Fibroblast of peridontal ligament (primary cell): ENCODE measurements around the gene LYRM7.
"Not testable (repeated sequence)": the region's sequence is repeated elsewhere in the genome, so short reads cannot be mapped to it uniquely, and the experiment has no call there.

Source experiments
- DNase-seq: peaks from one replicate; pipeline ENCODE4 v3.0.0-alpha.2; 2010; ENCODE audit errors: extremely low read depth

LYRM7 gene

DNA sequence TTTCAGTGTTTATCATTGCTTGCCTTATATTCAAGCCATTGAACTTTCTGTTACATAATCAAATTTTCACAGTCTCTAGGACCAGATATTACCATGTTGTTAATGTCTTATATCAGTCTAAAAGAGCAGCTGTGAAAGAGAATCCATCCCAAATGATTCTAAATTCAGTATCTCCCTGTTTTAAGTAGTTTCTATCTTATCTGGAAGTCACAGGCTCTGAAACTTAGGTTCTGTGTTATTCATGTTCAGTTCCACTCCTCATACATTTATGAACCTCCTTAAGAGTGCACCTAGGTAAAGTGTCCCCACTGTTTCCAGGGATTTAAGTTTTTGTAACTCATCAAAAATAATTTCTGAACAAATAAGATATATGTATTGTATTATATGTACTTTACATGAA, 9.7 kb downstream of the LYRM7 start:
- no peak for DNase-seq

DNA sequence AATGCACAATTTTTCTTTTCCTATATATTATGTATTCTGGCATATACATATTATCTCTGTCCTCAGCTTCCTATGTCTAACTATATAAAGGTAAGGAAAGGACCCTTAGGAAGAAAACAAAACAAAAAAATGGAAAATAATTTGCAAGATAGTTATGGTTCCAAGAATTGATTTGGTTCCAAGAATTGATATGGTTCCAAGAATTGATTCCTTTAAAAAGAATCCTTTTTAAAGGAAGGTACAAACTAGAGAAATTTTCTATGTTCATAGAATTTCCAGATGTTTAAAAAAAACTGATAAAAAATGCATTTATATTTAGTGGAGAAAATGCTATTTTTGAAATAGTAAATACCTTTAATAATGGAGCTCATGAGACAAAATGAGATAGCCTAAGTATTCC, 12.1 kb downstream of the LYRM7 start:
- no peak for DNase-seq

DNA sequence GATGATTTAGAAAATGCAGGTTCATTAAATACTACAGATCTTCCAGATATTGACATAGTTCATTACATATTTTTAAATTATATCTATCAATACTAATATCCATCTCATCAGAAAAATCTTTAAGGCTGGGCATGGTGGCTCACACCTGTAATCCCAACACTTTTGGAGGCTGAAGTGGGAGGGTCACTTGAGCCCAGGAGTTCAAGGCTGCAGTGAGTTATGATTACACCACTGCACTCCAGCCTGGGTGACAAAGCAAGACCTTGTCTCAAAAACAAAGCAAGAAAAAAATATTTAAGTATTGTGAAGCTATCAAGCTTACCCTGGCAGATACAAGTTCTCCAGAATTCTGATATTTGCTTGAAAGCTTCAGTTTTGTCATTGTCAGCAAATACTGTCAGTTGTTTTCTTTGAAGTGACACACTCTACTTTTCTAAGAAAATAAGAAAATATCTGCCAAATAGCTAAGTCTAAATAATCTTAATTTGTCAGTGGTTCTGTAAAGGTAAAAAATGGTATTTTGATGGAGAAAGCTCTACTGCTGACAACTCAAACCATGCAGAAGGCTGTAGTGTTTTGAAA, 14.9 kb downstream of the LYRM7 start:
- no peak for DNase-seq

DNA sequence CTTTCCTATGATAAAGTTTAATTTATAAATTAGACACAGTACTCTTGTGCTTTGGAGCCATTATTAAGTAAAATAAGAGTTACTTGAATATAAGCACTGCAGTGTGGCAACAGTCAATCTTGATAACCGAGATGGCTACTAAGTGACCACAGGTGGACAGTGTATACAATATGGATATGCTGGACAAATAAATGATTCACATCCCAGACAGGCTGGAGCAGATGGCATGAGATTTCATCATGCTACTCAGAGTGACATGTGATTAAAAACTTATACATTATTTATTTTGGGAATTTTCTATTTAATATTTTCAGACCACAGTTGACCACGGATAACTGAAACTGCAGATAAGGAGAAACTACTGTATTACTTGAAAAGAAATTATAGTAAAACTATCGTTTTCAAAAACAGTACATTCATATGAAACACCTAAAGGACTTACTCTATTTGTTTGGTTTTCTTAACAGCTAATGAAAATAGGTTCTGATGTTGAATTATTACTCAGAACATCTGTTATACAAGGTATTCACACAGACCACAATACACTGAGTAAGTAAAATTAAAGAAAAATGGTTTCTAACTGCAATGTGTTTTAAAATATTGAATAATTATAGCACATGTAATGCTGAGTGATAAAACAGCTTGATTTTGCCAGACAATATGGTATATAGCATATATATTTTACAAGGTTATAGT, 16.0 kb downstream of the LYRM7 start:
- DNase-seq, result peak; percentile 31

DNA sequence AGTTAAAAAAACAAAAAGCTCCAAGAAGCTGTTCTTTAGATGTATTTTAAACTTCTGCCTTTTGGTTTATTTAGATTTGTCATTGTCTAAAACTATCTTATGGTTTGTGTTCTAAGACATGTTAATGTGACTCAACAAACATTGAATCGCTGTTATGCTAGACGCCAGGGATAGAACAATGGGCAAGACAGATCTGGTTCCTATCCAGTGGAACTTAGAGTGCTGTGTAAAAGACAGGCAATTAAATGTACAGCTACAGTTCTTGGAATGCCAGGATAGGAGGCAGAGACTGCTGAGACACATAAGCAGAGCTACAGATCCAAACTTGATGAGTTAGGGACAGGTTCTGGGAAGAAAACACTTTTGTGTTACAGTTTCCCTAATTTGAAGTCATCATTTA, 22.4 kb downstream of the LYRM7 start:
- DNase-seq, result peak; percentile 31

DNA sequence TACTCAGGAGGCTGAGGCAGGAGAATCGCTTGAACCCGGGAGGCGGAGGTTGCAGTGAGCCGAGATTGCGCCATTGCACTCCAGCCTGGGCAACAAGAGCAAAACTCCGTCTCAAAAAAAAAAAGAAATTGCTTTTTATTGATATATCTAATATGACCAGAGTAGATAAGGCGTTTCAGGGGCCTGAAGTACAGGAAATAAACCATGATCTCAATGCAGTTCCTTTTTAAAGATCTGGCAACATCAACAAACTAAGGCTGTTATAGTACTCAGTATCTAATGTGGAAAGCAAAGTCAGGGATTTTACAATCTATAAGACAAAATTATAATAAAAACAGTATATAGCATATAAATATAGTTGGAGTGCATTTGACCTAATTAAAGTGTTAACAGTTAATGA, 23.2 kb downstream of the LYRM7 start:
- DNase-seq, result not testable (repeated sequence)

DNA sequence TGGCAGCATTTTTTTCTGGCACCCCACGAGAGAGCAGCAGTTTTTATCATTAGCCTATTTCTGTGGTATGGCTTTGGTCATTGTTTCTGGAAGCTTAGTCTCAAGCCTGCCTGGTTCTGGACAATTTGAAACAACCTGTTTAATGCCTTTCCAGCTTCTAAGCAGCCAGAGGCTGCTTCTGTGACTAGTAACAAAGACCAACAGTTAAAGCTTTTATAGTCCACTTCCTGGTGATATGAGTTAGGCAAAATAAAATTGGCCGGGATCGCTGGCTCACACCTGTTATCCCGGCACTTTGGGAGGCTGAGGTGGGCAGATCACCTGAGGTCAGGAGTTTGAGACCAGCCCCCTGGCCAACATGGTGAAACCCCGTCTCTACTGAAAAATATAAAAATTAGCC, 24.0 kb downstream of the LYRM7 start:
- no peak for DNase-seq

DNA sequence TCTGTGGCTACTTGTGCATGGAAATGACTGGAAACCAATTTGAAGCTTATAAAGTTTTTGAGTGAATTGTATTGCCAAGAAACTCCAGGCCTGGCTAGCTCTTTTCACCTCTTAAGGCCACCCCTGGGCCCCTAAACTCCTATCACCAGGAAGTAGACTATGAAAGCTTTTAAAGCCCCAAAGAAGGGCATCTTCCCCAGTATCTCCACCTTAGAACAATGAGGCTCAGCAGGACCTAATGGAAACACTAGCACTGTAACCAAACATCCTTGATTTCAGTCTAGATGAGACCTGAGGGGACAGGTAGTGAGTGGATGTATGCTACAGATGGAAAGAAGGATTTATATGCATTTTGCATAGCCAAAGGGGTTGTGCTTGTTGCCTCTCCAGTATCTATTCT, 25.0 kb downstream of the LYRM7 start:
- no peak for DNase-seq

DNA sequence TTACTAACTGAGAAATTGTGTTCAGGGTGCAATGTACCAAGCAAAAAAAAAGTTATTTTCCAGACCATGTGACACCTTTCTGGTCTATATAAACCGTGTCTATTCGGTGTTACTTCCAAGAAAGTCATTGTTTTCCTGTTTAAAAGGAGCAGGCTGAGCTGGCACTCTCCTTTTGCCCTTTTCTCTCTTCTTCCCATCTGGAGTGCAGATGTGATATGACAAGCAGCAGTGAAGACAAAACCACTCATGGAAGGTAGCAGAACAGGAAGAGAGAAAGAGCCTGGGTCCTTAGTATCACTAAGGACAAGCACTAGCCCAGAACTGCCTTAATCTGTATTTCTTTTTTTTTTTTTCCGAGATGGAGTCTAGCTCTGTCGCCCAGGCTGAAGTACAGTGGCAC, 25.6 kb downstream of the LYRM7 start:
- DNase-seq, result peak; percentile 13

DNA sequence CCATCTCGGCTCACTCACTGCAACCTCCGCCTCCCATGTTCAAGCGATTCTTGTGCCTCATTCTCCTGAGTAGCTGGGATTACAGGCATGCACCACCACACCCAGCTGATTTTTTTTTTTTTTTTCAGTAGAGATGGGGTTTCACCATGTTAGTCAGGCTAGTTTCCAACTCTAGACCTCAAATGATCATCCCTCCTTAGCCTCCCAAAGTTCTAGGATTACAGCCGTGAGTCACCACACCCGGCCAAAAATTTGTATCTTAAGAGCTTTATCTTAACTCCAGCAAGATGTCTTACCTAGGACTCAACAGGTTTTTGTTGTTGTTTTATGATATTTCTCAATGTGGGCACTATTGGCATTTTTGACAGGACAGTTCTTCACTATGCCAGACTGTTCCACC, 27.9 kb downstream of the LYRM7 start:
- DNase-seq, result peak; percentile 86

DNA sequence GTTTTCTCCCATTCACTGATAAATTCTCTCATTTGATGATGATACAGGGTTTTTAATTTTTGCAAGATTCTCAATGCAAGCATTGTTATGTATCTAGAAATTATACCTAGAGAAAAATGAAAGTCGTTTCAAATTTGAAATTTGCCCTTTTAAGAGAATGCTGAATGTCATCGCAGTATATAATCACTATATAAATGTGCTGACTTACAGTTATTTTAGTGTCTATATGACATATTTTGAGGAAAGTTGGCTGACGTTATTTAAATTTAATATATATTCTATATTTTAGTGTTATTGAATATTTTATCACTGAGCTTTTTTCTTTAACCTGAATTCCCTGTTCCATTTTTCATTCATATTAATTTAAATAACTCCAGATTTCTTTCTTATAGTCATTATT, 29.8 kb downstream of the LYRM7 start:
- DNase-seq, result no peak

DNA sequence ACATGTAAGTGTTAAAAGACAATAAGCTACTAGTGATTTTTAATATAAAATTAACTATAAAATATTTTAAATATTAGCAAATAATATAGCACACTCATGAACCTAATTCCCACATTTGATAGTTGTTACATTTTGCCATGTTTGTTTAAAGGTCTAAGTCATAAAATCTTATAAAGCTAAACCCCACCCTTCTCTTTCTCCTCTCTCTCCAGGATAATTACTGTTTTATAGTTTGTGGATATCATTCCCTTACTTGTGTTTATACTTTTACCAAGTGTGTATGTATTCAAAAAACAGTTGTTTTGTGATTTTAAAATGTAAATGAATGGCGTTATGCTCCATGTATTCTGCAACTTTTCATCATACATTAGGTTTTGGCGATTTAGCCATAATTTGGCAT, 34.2 kb downstream of the LYRM7 start:
- DNase-seq, result no peak

DNA sequence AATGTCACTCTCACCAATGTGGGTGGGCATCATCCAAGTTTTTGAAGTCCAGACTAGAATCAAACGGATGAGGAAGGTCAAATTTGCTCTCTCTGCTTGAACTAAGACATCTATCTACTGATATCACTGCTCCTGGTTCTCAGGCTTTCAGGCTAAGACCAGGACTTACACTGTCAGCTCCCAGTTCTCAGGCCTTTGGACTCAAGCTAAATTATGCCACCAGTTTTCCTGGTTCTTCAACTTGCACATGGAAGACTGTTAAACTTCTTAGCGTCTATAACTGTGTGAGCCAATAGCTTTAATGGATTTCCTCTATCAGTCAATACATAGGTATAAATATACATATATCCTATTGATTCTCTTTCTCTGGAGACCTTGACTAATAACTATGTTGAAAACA, 35.3 kb downstream of the LYRM7 start:
- no peak for DNase-seq

DNA sequence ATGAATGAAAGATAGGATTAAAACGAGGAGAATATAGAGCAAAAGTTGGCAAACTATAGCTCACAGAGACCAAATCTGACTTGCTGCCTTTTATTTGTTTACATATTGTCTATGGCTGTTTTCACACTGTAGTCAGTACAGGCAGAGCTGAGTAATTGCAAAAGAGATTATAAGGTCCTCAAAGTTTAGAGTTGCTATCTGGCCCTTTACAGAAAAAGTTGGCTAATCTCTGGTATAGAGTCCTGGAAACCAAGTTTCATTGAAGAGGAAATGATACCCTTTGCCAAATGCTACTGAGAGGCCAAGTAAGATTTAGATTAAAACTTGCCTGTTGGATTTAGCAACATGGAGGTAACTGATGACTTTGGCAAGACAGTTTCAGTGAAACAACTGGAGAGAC, 36.0 kb downstream of the LYRM7 start:
- no peak for DNase-seq

DNA sequence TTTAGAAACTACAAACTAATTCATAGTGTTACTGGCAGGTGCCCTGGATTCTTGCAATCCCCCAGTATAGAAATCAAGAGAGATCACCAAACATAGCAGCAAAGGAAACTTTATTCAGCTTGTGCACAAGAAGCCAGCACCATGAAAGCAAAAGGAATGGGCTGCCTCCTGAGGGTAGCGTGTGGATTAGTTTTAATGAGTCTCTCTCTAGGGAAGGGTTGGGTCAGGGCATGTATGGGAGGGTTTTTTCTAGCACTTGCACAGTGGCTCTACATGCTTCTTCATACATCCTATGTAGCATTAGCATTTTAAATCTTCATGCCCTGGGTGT, 38.4 kb downstream of the LYRM7 start:
- DNase-seq, result no peak

DNA sequence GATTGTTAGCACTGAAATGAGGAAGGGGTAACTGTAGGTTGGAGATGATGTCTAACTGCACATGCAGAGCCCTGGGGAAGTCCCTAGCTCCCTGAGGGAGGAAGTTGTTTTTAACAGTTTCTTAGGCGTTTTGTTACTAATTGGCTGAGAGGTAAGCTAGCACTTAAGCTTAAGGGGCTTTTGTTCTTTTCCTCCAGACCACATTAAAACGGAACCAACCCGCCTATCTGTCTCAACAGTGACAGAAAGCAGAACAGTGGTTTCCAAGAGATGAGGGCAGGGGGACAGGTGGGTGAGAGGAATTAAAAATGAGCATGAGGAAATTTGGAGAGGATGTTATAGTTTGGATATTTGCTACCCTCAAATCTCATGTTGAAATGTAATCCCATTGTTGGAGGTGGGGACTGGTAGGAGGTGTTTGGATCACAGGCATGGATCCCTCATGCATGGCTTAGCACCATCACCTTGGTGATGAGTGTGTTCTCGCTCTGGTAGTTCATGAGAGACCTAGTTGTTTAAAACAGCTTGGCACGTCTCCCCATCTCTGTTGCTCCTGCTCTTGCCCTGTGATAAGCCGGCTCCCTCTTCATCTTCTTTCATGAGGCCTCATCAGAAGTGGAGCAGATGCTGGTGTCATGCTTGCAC, 38.9 kb downstream of the LYRM7 start:
- DNase-seq, result no peak

DNA sequence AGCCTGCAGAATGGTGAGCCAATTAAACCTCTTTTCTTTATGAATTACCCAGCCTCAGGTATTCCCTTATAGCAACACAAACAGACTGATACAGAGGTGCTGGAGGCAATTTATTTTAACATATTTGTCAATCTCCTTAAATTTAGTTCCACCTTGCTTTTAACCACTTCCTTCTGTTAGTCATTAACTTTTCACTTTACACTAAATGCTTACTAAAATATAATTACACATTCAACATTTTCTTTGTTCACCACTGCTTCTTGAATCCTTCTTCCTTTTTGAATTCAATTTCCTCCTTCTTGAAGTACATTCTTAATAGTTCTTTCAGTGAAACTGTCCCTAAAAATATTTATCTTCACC, 39.4 kb downstream of the LYRM7 start:
- no peak for DNase-seq

DNA sequence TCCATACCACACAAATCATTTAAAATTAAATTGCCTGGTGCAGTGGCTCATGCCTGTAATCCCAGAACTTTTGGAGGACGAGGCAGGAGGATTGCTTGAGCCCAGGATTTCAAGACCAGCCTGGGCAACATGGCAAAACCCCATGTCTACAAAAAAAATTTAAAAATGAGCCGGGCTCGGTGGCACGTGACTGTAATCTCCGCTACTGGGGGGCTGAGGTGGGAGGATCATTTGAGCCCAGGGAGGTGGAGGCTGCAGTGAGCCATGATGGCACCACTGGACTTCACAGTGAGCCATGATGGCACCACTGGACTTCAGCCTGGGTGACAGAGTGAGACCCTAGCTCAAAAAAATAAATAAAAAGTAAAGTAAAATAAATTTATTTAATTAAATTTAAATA, 40.9 kb downstream of the LYRM7 start:
- no peak for DNase-seq

DNA sequence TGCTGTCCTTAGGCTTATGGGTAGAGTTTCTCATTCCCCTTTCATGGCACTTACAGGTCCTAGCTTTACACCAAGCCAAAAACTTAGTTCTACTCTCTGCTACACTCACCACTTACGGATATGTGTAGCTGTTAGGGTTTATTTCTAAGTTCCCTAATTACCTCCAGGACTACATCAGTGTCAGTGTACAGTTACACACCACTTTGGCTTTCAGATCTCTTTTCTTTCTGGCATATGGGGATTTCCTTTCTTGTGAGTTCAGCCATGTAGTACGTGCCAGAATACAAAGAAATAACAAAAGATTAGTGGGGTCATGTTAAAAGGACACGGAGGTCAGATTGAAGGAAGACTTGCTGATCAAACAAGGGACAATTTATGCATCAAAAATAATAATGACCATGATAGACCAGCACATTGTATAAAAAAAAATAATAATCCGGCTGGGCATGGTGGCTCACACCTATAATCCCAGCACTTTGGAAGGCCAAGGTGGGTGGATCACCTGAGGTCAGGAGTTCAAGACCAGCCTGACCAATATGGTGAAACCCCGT, 41.8 kb downstream of the LYRM7 start:
- peak; percentile 20 for DNase-seq

DNA sequence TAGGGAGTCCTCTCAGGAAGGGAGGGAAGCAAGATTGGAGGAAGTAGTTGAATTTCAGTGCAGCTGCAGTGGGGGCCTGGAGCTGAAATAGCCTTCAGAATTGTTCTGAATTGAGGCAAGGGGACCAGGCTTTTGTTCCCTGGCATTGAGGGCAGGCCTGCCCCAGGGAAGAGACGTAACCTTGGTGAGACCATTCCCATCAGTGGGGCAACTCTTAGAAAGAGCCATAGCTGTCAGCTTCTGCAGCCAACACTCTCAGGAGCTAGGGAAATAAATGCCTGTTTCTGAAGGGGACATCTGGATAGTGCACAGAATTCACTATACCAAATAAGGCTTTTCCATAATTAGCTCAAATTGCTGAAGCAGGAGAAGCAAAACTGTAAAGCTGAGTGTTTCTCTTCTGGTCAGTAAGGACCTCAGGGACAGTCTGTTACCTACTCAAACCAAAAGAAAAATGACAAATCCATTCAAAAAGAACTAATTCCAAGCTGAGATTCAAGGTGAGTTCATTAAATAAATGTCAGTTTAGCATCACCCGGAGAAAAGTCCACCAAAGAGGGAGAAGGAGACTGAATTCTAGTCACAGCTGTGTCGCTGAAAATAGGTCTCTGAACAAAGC, 44.0 kb downstream of the LYRM7 start:
- no peak for DNase-seq

DNA sequence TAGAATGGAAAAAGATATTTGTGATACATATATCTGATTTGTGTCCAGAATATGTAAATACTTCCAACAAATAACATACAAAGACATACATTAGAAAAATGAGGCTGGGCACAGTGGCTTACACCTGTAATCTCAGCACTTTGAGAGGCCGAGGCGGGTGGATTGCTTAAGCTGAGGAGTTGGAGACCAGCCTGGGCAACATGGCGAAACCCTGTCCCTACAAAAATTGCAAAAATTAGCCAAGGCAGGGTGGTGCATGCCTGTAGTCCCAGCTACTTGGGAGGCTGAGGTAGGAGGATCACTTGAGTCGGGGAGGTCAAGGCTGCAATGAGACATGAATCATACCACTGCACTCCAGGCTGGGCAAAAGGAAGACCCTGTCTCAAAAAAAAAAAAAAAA, 47.0 kb downstream of the LYRM7 start:
- DNase-seq, result no peak

DNA sequence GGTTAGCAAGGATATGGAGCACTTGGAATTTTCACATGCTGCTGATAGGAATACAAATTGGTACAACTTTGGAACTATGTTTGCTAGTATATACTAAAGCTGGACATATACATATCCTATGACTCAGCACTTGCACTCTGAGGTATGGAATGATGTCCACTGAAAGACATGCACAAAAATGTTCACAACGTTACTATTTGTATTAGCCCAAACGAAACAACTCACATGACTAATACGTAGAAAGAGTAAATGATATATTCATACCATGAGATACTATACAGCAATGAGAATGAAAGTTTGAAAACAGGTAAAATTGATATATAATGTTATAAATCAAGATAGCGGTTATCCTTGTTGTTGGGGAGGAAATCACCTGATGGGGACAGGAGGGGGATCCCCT, 47.6 kb downstream of the LYRM7 start:
- no peak for DNase-seq

DNA sequence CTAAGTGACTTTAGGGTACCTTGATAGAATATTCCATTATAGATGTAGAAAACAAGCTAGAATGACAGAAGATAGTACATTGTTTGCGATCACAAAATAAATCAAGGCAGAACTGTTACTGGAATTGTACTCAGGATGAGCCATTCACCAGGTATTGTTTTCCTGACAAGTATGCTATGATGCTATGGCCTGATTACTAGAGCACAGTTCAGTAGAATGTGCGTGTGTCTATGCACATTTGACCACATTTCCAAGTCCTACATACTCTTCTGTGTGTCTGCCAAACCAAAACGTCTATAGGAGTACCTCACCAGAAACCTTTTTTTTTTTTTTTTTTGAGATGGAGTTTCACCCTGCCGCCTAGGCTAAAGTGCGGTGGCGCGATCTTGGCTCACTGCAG, 49.8 kb downstream of the LYRM7 start:
- DNase-seq, result no peak
